HEK293 (cell line): ENCODE measurements around the gene NEK1.

Experiments used
- BCL11B ChIP-seq: fragments of 450-650 bp; formaldehyde crosslinking; IDR thresholded peaks from 2 replicates; pipeline ENCODE4 v1.5.1; 2016; ENCODE audit warnings: low read depth, missing biosample characterization, missing genetic modification characterization
- KLF16 ChIP-seq: fragments of 450-650 bp; formaldehyde crosslinking; IDR thresholded peaks from 2 replicates; pipeline ENCODE4 v1.5.1; 2017; ENCODE audit warnings: missing biosample characterization, missing genetic modification characterization
- PRDM1 ChIP-seq: fragments of 450-650 bp; formaldehyde crosslinking; IDR thresholded peaks from 2 replicates; pipeline ENCODE4; 2016; ENCODE audit warnings: missing biosample characterization, missing genetic modification characterization
- SP2 ChIP-seq: fragments of 450-650 bp; formaldehyde crosslinking; IDR thresholded peaks from 2 replicates; pipeline ENCODE4 v1.5.1; 2016; ENCODE audit warnings: missing biosample characterization, missing genetic modification characterization
- TRIM28 ChIP-seq: IDR thresholded peaks from 2 replicates; pipeline ENCODE4 v1.6.1; 2011; ENCODE audit warnings: low read length, control low read depth, borderline replicate concordance
- WT1 ChIP-seq: fragments of 450-650 bp; formaldehyde crosslinking; IDR thresholded peaks from 2 replicates; pipeline ENCODE4 v1.5.1; 2016; ENCODE audit warnings: missing biosample characterization, missing genetic modification characterization
- ZBTB20 ChIP-seq: fragments of 450-650 bp; formaldehyde crosslinking; IDR thresholded peaks from 2 replicates; pipeline ENCODE4 v1.5.1; 2016; ENCODE audit warnings: missing biosample characterization, missing genetic modification characterization
- ZNF10 ChIP-seq: fragments of 450-650 bp; formaldehyde crosslinking; IDR thresholded peaks from 2 replicates; pipeline ENCODE4 v1.5.1; 2017; ENCODE audit warnings: missing biosample characterization, missing genetic modification characterization
- ZNF140 ChIP-seq: fragments of 450-650 bp; formaldehyde crosslinking; IDR thresholded peaks from 2 replicates; pipeline ENCODE4 v1.5.1; 2016; ENCODE audit warnings: missing biosample characterization, missing genetic modification characterization
- ZNF16 ChIP-seq: fragments of 450-650 bp; formaldehyde crosslinking; IDR thresholded peaks from 2 replicates; pipeline ENCODE4 v1.5.1; 2016; ENCODE audit warnings: low read depth, missing biosample characterization, missing genetic modification characterization
- ZNF174 ChIP-seq: fragments of 450-650 bp; formaldehyde crosslinking; IDR thresholded peaks from 2 replicates; pipeline ENCODE4 v1.5.0; 2017; ENCODE audit warnings: missing biosample characterization, mild to moderate bottlenecking, missing genetic modification characterization
- ZNF19 ChIP-seq: fragments of 450-650 bp; formaldehyde crosslinking; IDR thresholded peaks from 2 replicates; pipeline ENCODE4; 2016; ENCODE audit warnings: missing biosample characterization, missing genetic modification characterization, low read depth
- ZNF202 ChIP-seq: fragments of 450-650 bp; formaldehyde crosslinking; IDR thresholded peaks from 2 replicates; pipeline ENCODE4 v1.5.1; 2016; ENCODE audit warnings: missing biosample characterization, missing genetic modification characterization, borderline replicate concordance
- ZNF223 ChIP-seq: fragments of 450-650 bp; formaldehyde crosslinking; IDR thresholded peaks from 2 replicates; pipeline ENCODE4 v1.5.1; 2016; ENCODE audit warnings: missing biosample characterization, missing genetic modification characterization
- ZNF292 ChIP-seq: fragments of 450-650 bp; formaldehyde crosslinking; IDR thresholded peaks from 2 replicates; pipeline ENCODE4 v1.5.1; 2016; ENCODE audit warnings: low read depth, missing biosample characterization, missing genetic modification characterization, borderline replicate concordance
- ZNF324 ChIP-seq: fragments of 450-650 bp; formaldehyde crosslinking; IDR thresholded peaks from 2 replicates; pipeline ENCODE4 v1.5.1; 2016; ENCODE audit warnings: missing biosample characterization, missing genetic modification characterization
- ZNF549 ChIP-seq: fragments of 450-650 bp; IDR thresholded peaks from 2 replicates; pipeline ENCODE4 v1.5.1; 2018; ENCODE audit warnings: missing biosample characterization, missing genetic modification characterization, mild to moderate bottlenecking, inconsistent platforms, moderate library complexity
- ZNF624 ChIP-seq: fragments of 450-650 bp; formaldehyde crosslinking; IDR thresholded peaks from 2 replicates; pipeline ENCODE4 v1.5.1; 2017; ENCODE audit warnings: missing biosample characterization, missing genetic modification characterization
- ZNF629 ChIP-seq: fragments of 450-650 bp; formaldehyde crosslinking; IDR thresholded peaks from 2 replicates; pipeline ENCODE4 v1.5.1; 2017; ENCODE audit warnings: missing biosample characterization, missing genetic modification characterization
- ZNF664 ChIP-seq: fragments of 450-650 bp; formaldehyde crosslinking; IDR thresholded peaks from 2 replicates; pipeline ENCODE4 v1.5.1; 2016; ENCODE audit warnings: missing biosample characterization, missing genetic modification characterization
- ZNF670 ChIP-seq: fragments of 450-650 bp; formaldehyde crosslinking; IDR thresholded peaks from 2 replicates; pipeline ENCODE4 v1.5.1; 2016; ENCODE audit warnings: missing biosample characterization, missing genetic modification characterization, low read depth
- ZNF701 ChIP-seq: fragments of 450-650 bp; formaldehyde crosslinking; IDR thresholded peaks from 2 replicates; pipeline ENCODE4 v1.5.1; 2016; ENCODE audit warnings: missing biosample characterization, missing genetic modification characterization
- ZNF785 ChIP-seq: fragments of 450-650 bp; formaldehyde crosslinking; IDR thresholded peaks from 2 replicates; pipeline ENCODE4 v1.5.1; 2016; ENCODE audit warnings: missing biosample characterization, missing genetic modification characterization
- TF ChIP-seq, protein P1 (sequence below): fragments of 450-650 bp; formaldehyde crosslinking; conservative IDR thresholded peaks from 2 replicates; pipeline ENCODE4 v1.5.1; 2016; ENCODE audit warnings: low read depth, missing biosample characterization, missing genetic modification characterization
- TF ChIP-seq, protein P2 (sequence below): fragments of 450-650 bp; formaldehyde crosslinking; IDR thresholded peaks from 2 replicates; pipeline ENCODE4 v1.5.1; 2016; ENCODE audit warnings: missing biosample characterization, missing genetic modification characterization
- TF ChIP-seq, protein P3 (sequence below): fragments of 450-650 bp; formaldehyde crosslinking; IDR thresholded peaks from 2 replicates; pipeline ENCODE4 v1.5.1; 2016; ENCODE audit warnings: missing biosample characterization, missing genetic modification characterization
- TF ChIP-seq, protein P4 (sequence below): fragments of 450-650 bp; formaldehyde crosslinking; IDR thresholded peaks from 2 replicates; pipeline ENCODE4 v1.5.1; 2016; ENCODE audit warnings: missing biosample characterization, missing genetic modification characterization
- TF ChIP-seq, protein P5 (sequence below): fragments of 450-650 bp; formaldehyde crosslinking; IDR thresholded peaks from 2 replicates; pipeline ENCODE4 v1.5.1; 2016; ENCODE audit warnings: missing biosample characterization, missing genetic modification characterization
- TF ChIP-seq, protein P6 (sequence below): fragments of 450-650 bp; formaldehyde crosslinking; IDR thresholded peaks from 2 replicates; pipeline ENCODE4 v1.5.1; 2016; ENCODE audit warnings: missing biosample characterization, missing genetic modification characterization

The NEK1 gene

DNA sequence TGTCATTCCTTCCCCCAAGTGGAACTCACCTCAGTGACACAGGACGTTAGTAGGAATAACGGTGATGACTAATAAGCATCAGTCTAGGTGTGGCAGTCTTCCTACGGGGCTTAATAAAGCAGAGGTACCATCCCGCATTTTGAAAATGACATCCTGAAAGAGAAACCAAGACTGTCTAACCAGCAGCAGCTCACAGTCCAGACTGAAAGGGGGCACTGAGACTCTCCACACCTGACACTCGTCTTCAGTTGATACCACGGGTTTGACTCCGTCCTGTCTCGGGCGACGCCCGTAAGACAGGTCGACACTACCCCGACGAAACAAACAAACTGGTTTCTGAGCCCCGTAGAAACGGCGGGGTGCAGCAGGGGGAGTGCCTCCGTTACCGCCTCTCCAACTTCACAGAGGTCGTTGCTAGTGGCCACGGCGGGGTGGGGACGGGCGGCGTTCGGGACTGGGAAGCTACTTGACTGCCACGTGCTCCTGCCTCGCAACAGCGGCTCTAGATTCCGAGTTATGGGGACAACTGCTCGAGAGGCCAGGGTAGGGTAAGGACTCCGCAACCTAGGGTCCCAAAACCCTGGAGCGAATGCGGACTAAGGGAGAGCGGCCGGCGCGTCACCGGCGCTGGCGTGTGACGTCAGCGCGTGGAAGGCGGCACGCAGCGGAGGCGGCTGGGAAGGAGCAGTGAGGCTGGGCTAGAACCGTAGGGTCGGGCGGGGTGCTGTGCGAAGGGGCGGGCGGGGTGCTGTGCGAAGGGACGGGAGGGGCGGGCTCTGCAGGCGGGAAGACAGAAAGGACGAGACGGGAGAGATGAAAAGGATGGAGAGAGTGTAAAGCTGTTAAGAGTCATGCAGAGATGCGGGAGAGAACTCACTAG lies at the start of gene NEK1 (continued):
- TF ChIP-seq, protein P1, sequence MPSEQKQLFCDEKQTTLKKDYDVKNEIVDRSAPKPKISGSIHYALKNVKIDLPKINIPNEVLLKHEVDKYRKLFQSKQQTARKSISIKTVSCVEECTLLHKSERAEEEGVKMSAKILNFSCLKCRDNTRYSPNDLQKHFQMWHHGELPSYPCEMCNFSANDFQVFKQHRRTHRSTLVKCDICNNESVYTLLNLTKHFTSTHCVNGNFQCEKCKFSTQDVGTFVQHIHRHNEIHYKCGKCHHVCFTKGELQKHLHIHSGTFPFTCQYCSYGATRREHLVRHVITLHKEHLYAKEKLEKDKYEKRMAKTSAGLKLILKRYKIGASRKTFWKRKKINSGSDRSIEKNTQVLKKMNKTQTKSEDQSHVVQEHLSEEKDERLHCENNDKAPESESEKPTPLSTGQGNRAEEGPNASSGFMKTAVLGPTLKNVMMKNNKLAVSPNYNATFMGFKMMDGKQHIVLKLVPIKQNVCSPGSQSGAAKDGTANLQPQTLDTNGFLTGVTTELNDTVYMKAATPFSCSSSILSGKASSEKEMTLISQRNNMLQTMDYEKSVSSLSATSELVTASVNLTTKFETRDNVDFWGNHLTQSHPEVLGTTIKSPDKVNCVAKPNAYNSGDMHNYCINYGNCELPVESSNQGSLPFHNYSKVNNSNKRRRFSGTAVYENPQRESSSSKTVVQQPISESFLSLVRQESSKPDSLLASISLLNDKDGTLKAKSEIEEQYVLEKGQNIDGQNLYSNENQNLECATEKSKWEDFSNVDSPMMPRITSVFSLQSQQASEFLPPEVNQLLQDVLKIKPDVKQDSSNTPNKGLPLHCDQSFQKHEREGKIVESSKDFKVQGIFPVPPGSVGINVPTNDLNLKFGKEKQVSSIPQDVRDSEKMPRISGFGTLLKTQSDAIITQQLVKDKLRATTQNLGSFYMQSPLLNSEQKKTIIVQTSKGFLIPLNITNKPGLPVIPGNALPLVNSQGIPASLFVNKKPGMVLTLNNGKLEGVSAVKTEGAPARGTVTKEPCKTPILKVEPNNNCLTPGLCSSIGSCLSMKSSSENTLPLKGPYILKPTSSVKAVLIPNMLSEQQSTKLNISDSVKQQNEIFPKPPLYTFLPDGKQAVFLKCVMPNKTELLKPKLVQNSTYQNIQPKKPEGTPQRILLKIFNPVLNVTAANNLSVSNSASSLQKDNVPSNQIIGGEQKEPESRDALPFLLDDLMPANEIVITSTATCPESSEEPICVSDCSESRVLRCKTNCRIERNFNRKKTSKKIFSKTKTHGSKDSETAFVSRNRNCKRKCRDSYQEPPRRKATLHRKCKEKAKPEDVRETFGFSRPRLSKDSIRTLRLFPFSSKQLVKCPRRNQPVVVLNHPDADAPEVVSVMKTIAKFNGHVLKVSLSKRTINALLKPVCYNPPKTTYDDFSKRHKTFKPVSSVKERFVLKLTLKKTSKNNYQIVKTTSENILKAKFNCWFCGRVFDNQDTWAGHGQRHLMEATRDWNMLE (tag by site-specific recombination) = no peak
- TF ChIP-seq WT1 (tag by site-specific recombination) = no peak
- TF ChIP-seq BCL11B (tag by site-specific recombination) = no peak
- TF ChIP-seq, protein P2, sequence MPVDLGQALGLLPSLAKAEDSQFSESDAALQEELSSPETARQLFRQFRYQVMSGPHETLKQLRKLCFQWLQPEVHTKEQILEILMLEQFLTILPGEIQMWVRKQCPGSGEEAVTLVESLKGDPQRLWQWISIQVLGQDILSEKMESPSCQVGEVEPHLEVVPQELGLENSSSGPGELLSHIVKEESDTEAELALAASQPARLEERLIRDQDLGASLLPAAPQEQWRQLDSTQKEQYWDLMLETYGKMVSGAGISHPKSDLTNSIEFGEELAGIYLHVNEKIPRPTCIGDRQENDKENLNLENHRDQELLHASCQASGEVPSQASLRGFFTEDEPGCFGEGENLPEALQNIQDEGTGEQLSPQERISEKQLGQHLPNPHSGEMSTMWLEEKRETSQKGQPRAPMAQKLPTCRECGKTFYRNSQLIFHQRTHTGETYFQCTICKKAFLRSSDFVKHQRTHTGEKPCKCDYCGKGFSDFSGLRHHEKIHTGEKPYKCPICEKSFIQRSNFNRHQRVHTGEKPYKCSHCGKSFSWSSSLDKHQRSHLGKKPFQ = no peak
- no peak for TF ChIP-seq ZNF140 (tag by site-specific recombination)
- TF ChIP-seq ZNF202 = no peak
- no peak for TF ChIP-seq ZNF292 (tag by site-specific recombination)
- TF ChIP-seq ZNF664 = no peak
- no peak; the same call in 1 of the 2 replicates for TF ChIP-seq TRIM28
- TF ChIP-seq SP2 (tag by site-specific recombination) = peak; percentile 87
- TF ChIP-seq ZNF785 (tag by site-specific recombination) = no peak
- TF ChIP-seq ZNF701 (tag by site-specific recombination) = no peak
- no peak for TF ChIP-seq ZNF16
- TF ChIP-seq ZNF174 = no peak
- peak; percentile 96 for TF ChIP-seq ZNF629 (tag by site-specific recombination)
- no peak for TF ChIP-seq ZNF624
- TF ChIP-seq, protein P3, sequence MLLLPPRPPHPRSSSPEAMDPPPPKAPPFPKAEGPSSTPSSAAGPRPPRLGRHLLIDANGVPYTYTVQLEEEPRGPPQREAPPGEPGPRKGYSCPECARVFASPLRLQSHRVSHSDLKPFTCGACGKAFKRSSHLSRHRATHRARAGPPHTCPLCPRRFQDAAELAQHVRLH (tag by site-specific recombination) = no peak
- no peak for TF ChIP-seq ZNF223 (tag by site-specific recombination)
- no peak for TF ChIP-seq ZNF10
- TF ChIP-seq, protein P4, sequence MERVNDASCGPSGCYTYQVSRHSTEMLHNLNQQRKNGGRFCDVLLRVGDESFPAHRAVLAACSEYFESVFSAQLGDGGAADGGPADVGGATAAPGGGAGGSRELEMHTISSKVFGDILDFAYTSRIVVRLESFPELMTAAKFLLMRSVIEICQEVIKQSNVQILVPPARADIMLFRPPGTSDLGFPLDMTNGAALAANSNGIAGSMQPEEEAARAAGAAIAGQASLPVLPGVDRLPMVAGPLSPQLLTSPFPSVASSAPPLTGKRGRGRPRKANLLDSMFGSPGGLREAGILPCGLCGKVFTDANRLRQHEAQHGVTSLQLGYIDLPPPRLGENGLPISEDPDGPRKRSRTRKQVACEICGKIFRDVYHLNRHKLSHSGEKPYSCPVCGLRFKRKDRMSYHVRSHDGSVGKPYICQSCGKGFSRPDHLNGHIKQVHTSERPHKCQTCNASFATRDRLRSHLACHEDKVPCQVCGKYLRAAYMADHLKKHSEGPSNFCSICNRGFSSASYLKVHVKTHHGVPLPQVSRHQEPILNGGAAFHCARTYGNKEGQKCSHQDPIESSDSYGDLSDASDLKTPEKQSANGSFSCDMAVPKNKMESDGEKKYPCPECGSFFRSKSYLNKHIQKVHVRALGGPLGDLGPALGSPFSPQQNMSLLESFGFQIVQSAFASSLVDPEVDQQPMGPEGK (tag by site-specific recombination) = peak; percentile 62; the same call in 1 of the 2 replicates
- no peak for TF ChIP-seq KLF16
- TF ChIP-seq ZNF549 = no peak
- TF ChIP-seq ZNF324 (tag by site-specific recombination) = no peak
- TF ChIP-seq ZNF19 (tag by site-specific recombination) = no peak
- TF ChIP-seq, protein P5, sequence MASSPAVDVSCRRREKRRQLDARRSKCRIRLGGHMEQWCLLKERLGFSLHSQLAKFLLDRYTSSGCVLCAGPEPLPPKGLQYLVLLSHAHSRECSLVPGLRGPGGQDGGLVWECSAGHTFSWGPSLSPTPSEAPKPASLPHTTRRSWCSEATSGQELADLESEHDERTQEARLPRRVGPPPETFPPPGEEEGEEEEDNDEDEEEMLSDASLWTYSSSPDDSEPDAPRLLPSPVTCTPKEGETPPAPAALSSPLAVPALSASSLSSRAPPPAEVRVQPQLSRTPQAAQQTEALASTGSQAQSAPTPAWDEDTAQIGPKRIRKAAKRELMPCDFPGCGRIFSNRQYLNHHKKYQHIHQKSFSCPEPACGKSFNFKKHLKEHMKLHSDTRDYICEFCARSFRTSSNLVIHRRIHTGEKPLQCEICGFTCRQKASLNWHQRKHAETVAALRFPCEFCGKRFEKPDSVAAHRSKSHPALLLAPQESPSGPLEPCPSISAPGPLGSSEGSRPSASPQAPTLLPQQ (tag by site-specific recombination) = 0 out of 2 replicates have a peak, but pooled peaks have one; percentile 56
- no peak for TF ChIP-seq ZNF670
- TF ChIP-seq ZBTB20 (tag by site-specific recombination) = no peak; the same call in none of the 2 replicates
- TF ChIP-seq PRDM1 (tag by site-specific recombination) = peak; percentile 72; the same call in 1 of the 2 replicates
- TF ChIP-seq, protein P6, sequence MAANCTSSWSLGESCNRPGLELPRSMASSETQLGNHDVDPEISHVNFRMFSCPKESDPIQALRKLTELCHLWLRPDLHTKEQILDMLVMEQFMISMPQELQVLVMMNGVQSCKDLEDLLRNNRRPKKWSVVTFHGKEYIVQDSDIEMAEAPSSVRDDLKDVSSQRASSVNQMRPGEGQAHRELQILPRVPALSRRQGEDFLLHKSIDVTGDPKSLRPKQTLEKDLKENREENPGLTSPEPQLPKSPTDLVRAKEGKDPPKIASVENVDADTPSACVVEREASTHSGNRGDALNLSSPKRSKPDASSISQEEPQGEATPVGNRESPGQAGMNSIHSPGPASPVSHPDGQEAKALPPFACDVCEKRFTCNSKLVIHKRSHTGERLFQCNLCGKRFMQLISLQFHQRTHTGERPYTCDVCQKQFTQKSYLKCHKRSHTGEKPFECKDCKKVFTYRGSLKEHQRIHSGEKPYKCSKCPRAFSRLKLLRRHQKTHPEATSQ = no peak
